Sigmoid colon (tissue), 7 donors: ENCODE data around the gene DNAH17. TPM values are rescaled to one million over a fixed set of nuclear protein-coding genes. Genes with fewer than 3 reads are reported as not detected.
A peak's percentile ranks its signal among the peaks of the same experiment; 100 is the strongest.

Experiments
- DNase-seq: peaks from one replicate; pipeline ENCODE4 v3.0.0-alpha.2; 2019
- H3K27ac ChIP-seq, 4 donors: fragments of 200-600 bp; sonication (generic); one replicate each; pipeline ENCODE4 v1.5.1; 2016 to 2019; ENCODE audit warnings: mild to moderate bottlenecking in 1 of 4
- H3K27me3 ChIP-seq, 3 donors: fragments of 200-600 bp; sonication (generic); one replicate each; pipeline ENCODE4 v1.5.1; 2019; ENCODE audit warnings: mild to moderate bottlenecking in 1 of 3
- H3K36me3 ChIP-seq, 4 donors: fragments of 200-600 bp; sonication (generic); one replicate each; pipeline ENCODE4 v1.5.1; 2016 to 2019
- H3K4me1 ChIP-seq, 4 donors: fragments of 200-600 bp; sonication (generic); one replicate each; pipeline ENCODE4 v1.5.1; 2017 to 2019
- H3K4me3 ChIP-seq, 4 donors: fragments of 200-600 bp; sonication (generic); one replicate each; pipeline ENCODE4 v1.5.1; 2017 to 2019; ENCODE audit warnings: mild to moderate bottlenecking in 2 of 4, moderate library complexity in 1 of 4
- H3K9me3 ChIP-seq, 4 donors: fragments of 200-600 bp in 3 of 4; sonication (generic) in 3 of 4; one replicate each; pipeline versions ENCODE4 v1.5.1 to v1.6.1; 2013 to 2019
- CTCF ChIP-seq, 4 experiments: fragments of 450-650 bp in 3 of 4; fragments of 200-600 bp in 1 of 4; IDR thresholded peaks; one replicate each; pipeline ENCODE4 v1.5.1; 2016 to 2019; ENCODE audit warnings: antibody characterized with exemption in 4 of 4, mild to moderate bottlenecking in 3 of 4, moderate library complexity in 2 of 4
- EP300 ChIP-seq, 4 donors: sonication (generic); formaldehyde crosslinking; IDR thresholded peaks; one replicate each; pipeline ENCODE4 v1.6.1; 2017; ENCODE audit warnings: antibody characterized with exemption in 4 of 4
- POLR2A ChIP-seq, 2 donors: fragments of 450-650 bp; IDR thresholded peaks; one replicate each; pipeline ENCODE4 v1.6.1; 2016; ENCODE audit warnings: antibody characterized with exemption in 2 of 2, mild to moderate bottlenecking in 2 of 2, moderate library complexity in 2 of 2
- POLR2AphosphoS5 ChIP-seq, 4 donors: sonication (generic); formaldehyde crosslinking; IDR thresholded peaks; one replicate each; pipeline ENCODE4 v1.6.1; 2017; ENCODE audit warnings: antibody characterized with exemption in 4 of 4
- whole genome bisulfite sequencing, 2 donors: extraction: QIAGEN DNeasy Blood & Tissue Kit; methylation state at CpG; one replicate each; pipeline ENCODE4 v1.1.7; 2013; 5-methylcytosine and 5-hydroxymethylcytosine counted together
- intact Hi-C: fragments of 100-400 bp; cut with DNase I; formaldehyde crosslinking; loops from one replicate; pipeline ENCODE4 v1.15.1; 2023
- polyA plus RNA-seq, 3 donors: library from polyadenylated mRNA; stranded (reverse); fragments of 200-250 nt; gene quantifications; one replicate each; pipeline ENCODE4 v1.2.3, GENCODE V29; 2013
- total RNA-seq, 4 donors: library from RNA; depleted of rRNA; stranded (reverse); fragments of >200 nt; gene quantifications; one replicate each; pipeline ENCODE4 v1.1.0, GENCODE V29; 2016
- donor health status: healthy with polysubstance abuse.
- donor health status: Bipolar disorder and iron deficiency.
- donor health status: healthy.

The DNAH17 gene
- total and polyA plus RNA-seq, 7 donors: 0.07 to 0.68 (median 0.26) TPM; not detected in 3

DNA sequence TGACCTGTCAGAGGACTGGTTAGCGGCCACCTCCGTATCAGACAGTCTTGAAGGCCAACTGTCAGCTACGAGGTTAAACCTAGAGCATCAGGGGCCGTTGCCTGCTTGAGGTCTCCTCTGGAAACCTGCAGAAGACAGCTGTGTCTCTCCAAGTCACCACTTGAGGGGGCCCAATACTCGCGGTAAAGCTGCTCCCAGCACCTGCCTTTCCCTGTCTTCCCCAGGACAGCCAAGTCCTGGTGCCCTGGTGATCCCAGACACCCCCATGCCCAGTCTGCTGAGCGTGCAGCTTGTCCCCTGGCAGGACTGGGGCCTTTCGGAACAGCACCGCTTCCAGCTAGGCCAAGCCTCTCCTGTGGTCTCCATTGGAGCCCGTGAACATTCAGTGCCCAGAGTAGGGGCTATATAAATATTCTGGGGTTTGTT, 80.1 kb downstream of the DNAH17 start:
- no peak overlapping the region for H3K27ac ChIP-seq
- no peaks in the 10 kb centered on the region for H3K4me1 ChIP-seq
- intact Hi-C loops: loop anchor here (1.0 kb wide), 2 partner anchors 211 to 248 kb away; no protein-coding TSS in a partner anchor
- 20 to 25% methylated on average over 10 of the region's 10 CpGs for WGBS, 2 donors
- no peak overlapping the region for H3K4me3 ChIP-seq
- no peaks in the 10 kb centered on the region for H3K27me3 ChIP-seq
- no peaks in the 10 kb centered on the region for H3K36me3 ChIP-seq
- DNase-seq: peak; percentile 87
- H3K9me3 ChIP-seq: no peaks in the 10 kb centered on the region
- TF ChIP-seq CTCF (IDR thresholded peaks at IDR 0.05) (peak; percentile 67 to 73 (median 68)), POLR2A (IDR thresholded peaks at IDR 0.05) (no peak)

- no peaks in the 10 kb centered on the region for H3K4me1 ChIP-seq
- no peaks in the 10 kb centered on the region for H3K27me3 ChIP-seq
- no peak for TF ChIP-seq EP300 (IDR thresholded peaks at IDR 0.05)
- TF ChIP-seq POLR2A (IDR thresholded peaks at IDR 0.05): no peak
- no peak for TF ChIP-seq POLR2AphosphoS5 (IDR thresholded peaks at IDR 0.05)
- TF ChIP-seq CTCF (IDR thresholded peaks at IDR 0.05): no peak
- intact Hi-C loops: no loop called here
- no peak overlapping the region for H3K27ac ChIP-seq
- DNase-seq: no peak
- H3K9me3 ChIP-seq: no peaks in the 10 kb centered on the region
- H3K36me3 ChIP-seq: no peaks in the 10 kb centered on the region
- WGBS, 2 donors: 61 to 69% methylated on average over 6 of the region's 6 CpGs
- no peak overlapping the region for H3K4me3 ChIP-seq
These were observed 80.9 kb downstream of the DNAH17 start for GRCh38 chr17:78496311-78496710.

DNA sequence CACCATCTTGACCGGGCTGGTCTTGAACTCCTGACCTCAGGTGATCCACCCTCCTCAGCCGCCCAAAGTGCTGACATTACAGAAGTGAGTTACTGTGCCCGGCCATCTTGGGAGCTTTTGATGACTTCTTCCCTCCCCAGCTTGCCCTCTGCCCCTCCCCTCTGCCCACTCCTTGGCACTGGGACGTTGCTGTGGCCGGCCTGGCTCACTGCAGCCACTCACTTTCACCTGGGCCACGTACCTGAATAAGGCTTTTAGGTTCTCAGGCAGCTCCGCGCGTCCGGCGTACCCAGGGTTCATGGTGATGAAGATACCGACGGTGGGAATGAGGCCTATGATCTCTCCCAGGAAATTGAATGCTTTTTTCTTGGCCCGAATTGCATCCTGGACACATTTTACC, 81.6 kb downstream of the DNAH17 start:
- no peak overlapping the region for H3K4me3 ChIP-seq
- WGBS, 2 donors: 85 to 89% methylated on average over 14 of the region's 14 CpGs
- intact Hi-C loops: no loop called here
- no peak overlapping the region for H3K27ac ChIP-seq
- no peak for DNase-seq
- no peaks in the 10 kb centered on the region for H3K4me1 ChIP-seq
- TF ChIP-seq POLR2AphosphoS5 (IDR thresholded peaks at IDR 0.05) (no peak), POLR2A (IDR thresholded peaks at IDR 0.05) (no peak), CTCF (IDR thresholded peaks at IDR 0.05) (no peak), EP300 (IDR thresholded peaks at IDR 0.05) (no peak)
- H3K36me3 ChIP-seq: no peaks in the 10 kb centered on the region
- H3K9me3 ChIP-seq: no peaks in the 10 kb centered on the region
- no peaks in the 10 kb centered on the region for H3K27me3 ChIP-seq

DNA sequence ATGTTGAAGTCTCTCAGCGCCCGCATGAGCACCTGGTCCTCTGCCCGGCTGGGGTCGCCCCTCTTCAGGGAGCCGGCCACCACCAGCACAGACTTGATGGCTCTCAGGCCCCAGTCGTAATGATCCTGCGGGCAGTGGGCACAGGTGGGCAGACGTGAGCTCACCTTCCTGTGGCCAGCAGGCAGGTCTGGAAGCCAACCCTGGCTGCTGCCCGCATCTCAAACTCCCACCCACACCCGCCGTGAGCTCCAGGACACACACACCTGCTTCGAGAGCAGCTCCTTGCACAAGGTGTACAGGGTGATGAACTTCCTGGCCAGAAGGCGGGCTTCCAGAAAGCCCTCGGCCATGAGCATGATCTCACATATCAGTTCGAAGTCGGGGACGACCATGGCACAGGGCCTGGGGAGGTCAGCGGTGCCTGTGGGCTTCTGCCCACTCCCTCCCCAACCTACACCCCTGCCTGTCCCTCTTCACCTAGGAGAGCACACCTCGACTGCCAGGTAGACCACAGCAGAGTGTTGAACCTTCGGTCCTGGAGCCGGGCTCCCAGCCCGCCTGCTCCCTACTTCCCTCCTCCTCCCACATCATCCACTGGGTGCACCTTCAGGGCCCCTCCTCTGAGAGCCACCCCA, 82.4 kb downstream of the DNAH17 start:
- no peaks in the 10 kb centered on the region for H3K36me3 ChIP-seq
- DNase-seq: no peak
- H3K9me3 ChIP-seq: no peaks in the 10 kb centered on the region
- no peak for TF ChIP-seq EP300 (IDR thresholded peaks at IDR 0.05)
- TF ChIP-seq POLR2AphosphoS5 (IDR thresholded peaks at IDR 0.05): no peak
- no peak for TF ChIP-seq CTCF (IDR thresholded peaks at IDR 0.05)
- TF ChIP-seq POLR2A (IDR thresholded peaks at IDR 0.05): no peak
- no peaks in the 10 kb centered on the region for H3K4me1 ChIP-seq
- no peaks in the 10 kb centered on the region for H3K27me3 ChIP-seq
- WGBS, 2 donors: 87 to 89% methylated on average over 22 of the region's 22 CpGs
- intact Hi-C loops: no loop called here
- H3K27ac ChIP-seq: no peak overlapping the region
- no peak overlapping the region for H3K4me3 ChIP-seq
